GM18861 (cell line): Measurements from ENCODE around the gene MACROD2.

ENCODE experiments used
- ATAC-seq: cut with Tn5 transposase; IDR thresholded peaks from one replicate; pipeline ENCODE4 v1.9.1; 2021; ENCODE audit not compliant: unreplicated experiment

Gene MACROD2

GRCh38 chr20:15847196-15847784 lies 1852.0 kb downstream of the MACROD2 start:
- ATAC-seq = no peak

- ATAC-seq = no peak
Observed at GRCh38 chr20:15848126-15848525, 1852.8 kb downstream of the MACROD2 start.

GRCh38 chr20:15848995-15849610 lies 1853.8 kb downstream of the MACROD2 start:
- ATAC-seq = no peak

- ATAC-seq = no peak
Observed at GRCh38 chr20:15851576-15852215, 1856.4 kb downstream of the MACROD2 start.

GRCh38 chr20:15854911-15855310 lies 1859.6 kb downstream of the MACROD2 start:
- no peak for ATAC-seq

- ATAC-seq = peak; percentile 60
Observed at GRCh38 chr20:15857173-15857784, 1862.0 kb downstream of the MACROD2 start.

GRCh38 chr20:15859061-15859460 lies 1863.7 kb downstream of the MACROD2 start:
- no peak for ATAC-seq

GRCh38 chr20:15860850-15861249 lies 1865.5 kb downstream of the MACROD2 start:
- no peak for ATAC-seq

- ATAC-seq = no peak
Observed at GRCh38 chr20:15862178-15862577, 1866.9 kb downstream of the MACROD2 start.

- no peak for ATAC-seq
Observed at GRCh38 chr20:15863735-15864134, 1868.4 kb downstream of the MACROD2 start.

- ATAC-seq = no peak
Observed at GRCh38 chr20:15865553-15865952, 1870.2 kb downstream of the MACROD2 start.

GRCh38 chr20:15866916-15867730 lies 1871.8 kb downstream of the MACROD2 start:
- no peak for ATAC-seq

- no peak for ATAC-seq
Observed at GRCh38 chr20:15867899-15868298, 1872.6 kb downstream of the MACROD2 start.

GRCh38 chr20:15875446-15875845 lies 1880.1 kb downstream of the MACROD2 start:
- ATAC-seq = no peak

- ATAC-seq = peak; percentile 42
Observed at GRCh38 chr20:15882553-15882952, 1887.2 kb downstream of the MACROD2 start.

GRCh38 chr20:15886250-15886649 lies 1890.9 kb downstream of the MACROD2 start:
- no peak for ATAC-seq

- ATAC-seq = no peak
Observed at GRCh38 chr20:15887387-15887786, 1892.1 kb downstream of the MACROD2 start.

- no peak for ATAC-seq
Observed at GRCh38 chr20:15889061-15889460, 1893.7 kb downstream of the MACROD2 start.

- ATAC-seq = no peak
Observed at GRCh38 chr20:15889514-15890256, 1894.4 kb downstream of the MACROD2 start.

GRCh38 chr20:15890407-15890982 lies 1895.2 kb downstream of the MACROD2 start:
- no peak for ATAC-seq
